Type B pancreatic cell (in vitro differentiated cells): ENCODE data around the gene MAD1L1. TPM values are rescaled to one million over a fixed set of nuclear protein-coding genes. Genes with fewer than 3 reads are reported as not detected.

Experiments used
- DNase-seq: peaks from one replicate; pipeline ENCODE4 v3.0.0; 2021; ENCODE audit warnings: mixed read lengths; ENCODE audit not compliant: unreplicated experiment; ENCODE audit errors: extremely low spot score
- H3K27ac Mint-ChIP-seq: 2 replicates; pipeline ENCODE4 v1.8.0; 2021; ENCODE audit warnings: mild to moderate bottlenecking, mixed read lengths
- H3K27me3 Mint-ChIP-seq: 2 replicates; pipeline ENCODE4 v1.8.0; 2021; ENCODE audit warnings: mixed read lengths
- H3K36me3 Mint-ChIP-seq: 2 replicates; pipeline ENCODE4 v1.8.0; 2021; ENCODE audit warnings: mixed read lengths
- H3K4me1 Mint-ChIP-seq: one replicate; pipeline ENCODE4 v1.8.0; 2021; ENCODE audit warnings: mixed read lengths; ENCODE audit not compliant: unreplicated experiment
- H3K4me3 Mint-ChIP-seq: 2 replicates; pipeline ENCODE4 v1.8.0; 2021; ENCODE audit warnings: mild to moderate bottlenecking, mixed read lengths
- H3K9me3 Mint-ChIP-seq: 2 replicates; pipeline ENCODE4 v1.8.0; 2021; ENCODE audit warnings: mixed read lengths
- CTCF ChIP-seq: fragments of 200-600 bp; sonication (generic); conservative IDR thresholded peaks from 2 replicates; pipeline ENCODE4 v1.5.0; 2021; ENCODE audit warnings: antibody characterized with exemption, mild to moderate bottlenecking
- total RNA-seq: library from RNA; stranded (reverse); gene quantifications from 2 replicates; pipeline ENCODE4 v1.2.1, GENCODE V29; 2021; ENCODE audit warnings: low replicate concordance

MAD1L1 gene
- total RNA-seq, 1 donor from 2014 or later, result 40.7 TPM

- Mint-ChIP-seq H3K36me3 (no peaks in the 10 kb centered on the region), H3K9me3 (no peaks in the 10 kb centered on the region), H3K27ac (no peak overlapping the region), H3K27me3 (no peaks in the 10 kb centered on the region), H3K4me3 (no peak overlapping the region), H3K4me1 (peaks cover 8% of the 10 kb centered on the region)
- peak; percentile 66 for DNase-seq
- no peak for TF ChIP-seq CTCF
Observed at GRCh38 chr7:2003931-2004812, 228.6 kb downstream of the MAD1L1 start.

- TF ChIP-seq CTCF, result no peak
- Mint-ChIP-seq H3K4me3 (no peak overlapping the region), H3K9me3 (no peaks in the 10 kb centered on the region), H3K4me1 (peaks cover 8% of the 10 kb centered on the region), H3K27me3 (no peaks in the 10 kb centered on the region), H3K27ac (no peak overlapping the region), H3K36me3 (no peaks in the 10 kb centered on the region)
- peak; percentile 66 for DNase-seq
Observed at GRCh38 chr7:2003451-2003930, 229.3 kb downstream of the MAD1L1 start.

DNA sequence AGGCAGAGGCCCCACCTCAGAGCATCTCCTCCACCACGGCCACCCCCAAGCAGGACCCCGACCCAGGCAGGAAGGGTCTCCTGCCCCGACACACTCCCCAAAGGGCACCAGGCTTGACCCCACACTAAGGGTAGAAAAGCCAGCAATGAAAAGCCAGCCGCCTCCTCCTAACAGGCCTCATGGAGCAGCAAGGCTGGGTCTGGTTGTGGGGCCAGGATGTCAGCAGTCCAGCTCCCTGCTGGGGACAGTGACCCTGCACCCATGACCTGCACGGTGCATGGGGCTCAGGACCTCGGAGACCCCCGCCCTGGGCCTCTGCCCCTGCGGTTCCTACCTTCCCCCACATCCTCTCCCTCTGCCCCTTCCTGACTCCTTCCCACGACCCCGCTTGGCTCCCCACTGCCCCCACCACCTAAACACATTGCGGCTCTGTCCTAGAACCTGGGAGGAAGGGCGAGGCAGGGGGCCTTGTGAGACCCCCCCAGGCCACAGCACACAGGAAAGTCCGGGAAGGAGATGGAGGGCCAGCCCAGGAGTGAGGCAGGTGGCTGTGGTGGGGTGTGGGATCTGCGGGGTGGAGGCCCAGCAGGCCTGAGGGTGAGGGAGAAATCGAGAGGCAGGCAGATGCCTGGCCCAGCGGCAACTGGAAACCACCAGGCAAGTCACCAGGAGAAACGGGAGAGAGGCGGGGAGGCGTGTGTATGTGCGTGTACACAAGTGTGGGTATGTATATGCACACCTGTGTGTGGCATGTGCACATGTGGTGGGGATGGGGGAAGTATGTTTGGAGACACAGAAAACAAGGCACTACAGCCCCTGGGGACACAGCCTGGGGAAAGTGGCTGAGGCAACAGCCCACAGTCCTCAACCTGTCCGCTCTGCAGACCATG is 229.9 kb downstream of the MAD1L1 start:
- peak; percentile 66 for DNase-seq
- Mint-ChIP-seq H3K36me3 (no peaks in the 10 kb centered on the region), H3K27ac (no peak overlapping the region), H3K27me3 (no peaks in the 10 kb centered on the region), H3K9me3 (no peaks in the 10 kb centered on the region), H3K4me3 (no peak overlapping the region), H3K4me1 (peaks cover 8% of the 10 kb centered on the region)
- TF ChIP-seq CTCF, result no peak

GRCh38 chr7:2001601-2002442 is 230.9 kb downstream of the MAD1L1 start:
- Mint-ChIP-seq H3K36me3 (no peaks in the 10 kb centered on the region), H3K27ac (no peak overlapping the region), H3K4me3 (no peak overlapping the region), H3K9me3 (no peaks in the 10 kb centered on the region), H3K4me1 (peaks cover 8% of the 10 kb centered on the region), H3K27me3 (no peaks in the 10 kb centered on the region)
- TF ChIP-seq CTCF, result no peak
- no peak for DNase-seq

DNA sequence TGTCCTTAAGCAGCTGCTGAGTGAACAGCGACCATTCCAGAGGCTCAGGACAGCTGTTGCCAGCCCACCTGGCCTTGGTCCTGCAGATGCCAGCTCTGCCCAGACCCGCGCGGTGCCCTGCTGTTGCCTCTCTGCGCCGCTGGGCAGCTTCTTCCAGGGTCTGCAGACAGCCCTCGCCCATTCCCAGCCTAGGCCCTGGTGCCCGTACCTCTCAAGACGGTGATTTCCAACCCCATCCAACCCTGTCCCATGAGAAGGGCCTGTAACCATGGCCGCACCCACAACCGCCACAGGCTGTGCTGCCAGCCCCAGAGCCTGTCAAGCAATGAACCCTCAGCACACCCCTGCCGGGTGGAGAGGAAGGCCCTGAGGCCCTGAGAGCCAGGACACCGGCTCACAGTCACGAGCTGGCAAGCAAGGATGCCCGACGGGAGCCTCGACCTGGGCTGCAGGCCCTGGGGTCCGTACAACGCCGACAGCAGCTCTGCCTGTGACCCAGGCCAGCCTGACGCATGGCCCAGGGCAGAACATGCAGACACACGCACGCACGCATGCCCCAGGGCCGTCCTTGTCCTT is 231.9 kb downstream of the MAD1L1 start:
- H3K4me3 Mint-ChIP-seq, result no peak overlapping the region
- H3K36me3 Mint-ChIP-seq, result no peaks in the 10 kb centered on the region
- no peaks in the 10 kb centered on the region for H3K9me3 Mint-ChIP-seq
- no peak for TF ChIP-seq CTCF
- peaks cover under 1% of the 10 kb centered on the region for H3K4me1 Mint-ChIP-seq
- DNase-seq, result no peak
- H3K27ac Mint-ChIP-seq, result no peak overlapping the region
- H3K27me3 Mint-ChIP-seq, result no peaks in the 10 kb centered on the region
